ENCODE measurements around the gene HCK.

The HCK gene

DNA sequence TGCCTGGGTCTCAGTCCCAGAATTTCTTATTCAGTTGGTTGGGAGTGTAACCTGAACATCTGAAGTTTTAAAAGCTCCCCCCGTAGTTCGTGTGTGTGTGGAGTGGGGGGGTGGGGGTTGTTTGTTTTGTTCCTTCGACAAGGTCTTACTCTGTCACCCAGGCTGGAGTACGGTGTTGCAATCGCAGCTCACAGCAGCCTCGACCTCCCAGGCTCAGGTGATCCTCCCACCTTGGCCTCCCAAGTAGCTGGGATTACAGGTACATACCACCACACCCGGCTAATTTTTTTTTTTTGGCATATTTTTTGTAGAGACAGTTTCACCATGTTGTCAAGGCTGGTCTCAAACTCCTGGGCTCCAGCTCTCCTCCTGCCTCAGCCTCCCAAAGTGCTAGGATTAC lies 38.7 kb upstream of the HCK start:
- DNase-seq (ENCODE audit: low read depth) = no peak
- H3K9me3 ChIP-seq (ENCODE audit: control insufficient read depth, low read length) = no peaks in the 10 kb centered on the region
- no peak overlapping the region for H3K9ac ChIP-seq (ENCODE audit: low read length)
- peaks cover 60% of the 10 kb centered on the region for H3K27me3 ChIP-seq (replicated peaks; ENCODE audit: control insufficient read depth, insufficient read depth, low read length)
- H3K36me3 ChIP-seq (ENCODE audit: control insufficient read depth, insufficient read depth, low read length, severe bottlenecking) = no peaks in the 10 kb centered on the region
- H3K4me1 ChIP-seq (ENCODE audit: control insufficient read depth, insufficient read depth, low read length) = no peaks in the 10 kb centered on the region
- H3K4me3 ChIP-seq (ENCODE audit: low read length) = no peak overlapping the region

- DNase-seq (ENCODE audit: low read depth) = no peak
- Histone ChIP-seq H3K9ac (ENCODE audit: low read length) (no peak overlapping the region), H3K27me3 (replicated peaks; ENCODE audit: control insufficient read depth, insufficient read depth, low read length) (peaks cover 68% of the 10 kb centered on the region), H3K4me3 (ENCODE audit: low read length) (no peak overlapping the region), H3K9me3 (ENCODE audit: control insufficient read depth, low read length) (no peaks in the 10 kb centered on the region), H3K36me3 (ENCODE audit: control insufficient read depth, insufficient read depth, low read length, severe bottlenecking) (no peaks in the 10 kb centered on the region), H3K4me1 (ENCODE audit: control insufficient read depth, insufficient read depth, low read length) (no peaks in the 10 kb centered on the region)
Observed at GRCh38 chr20:32017711-32018251, 34.3 kb upstream of the HCK start.

DNA sequence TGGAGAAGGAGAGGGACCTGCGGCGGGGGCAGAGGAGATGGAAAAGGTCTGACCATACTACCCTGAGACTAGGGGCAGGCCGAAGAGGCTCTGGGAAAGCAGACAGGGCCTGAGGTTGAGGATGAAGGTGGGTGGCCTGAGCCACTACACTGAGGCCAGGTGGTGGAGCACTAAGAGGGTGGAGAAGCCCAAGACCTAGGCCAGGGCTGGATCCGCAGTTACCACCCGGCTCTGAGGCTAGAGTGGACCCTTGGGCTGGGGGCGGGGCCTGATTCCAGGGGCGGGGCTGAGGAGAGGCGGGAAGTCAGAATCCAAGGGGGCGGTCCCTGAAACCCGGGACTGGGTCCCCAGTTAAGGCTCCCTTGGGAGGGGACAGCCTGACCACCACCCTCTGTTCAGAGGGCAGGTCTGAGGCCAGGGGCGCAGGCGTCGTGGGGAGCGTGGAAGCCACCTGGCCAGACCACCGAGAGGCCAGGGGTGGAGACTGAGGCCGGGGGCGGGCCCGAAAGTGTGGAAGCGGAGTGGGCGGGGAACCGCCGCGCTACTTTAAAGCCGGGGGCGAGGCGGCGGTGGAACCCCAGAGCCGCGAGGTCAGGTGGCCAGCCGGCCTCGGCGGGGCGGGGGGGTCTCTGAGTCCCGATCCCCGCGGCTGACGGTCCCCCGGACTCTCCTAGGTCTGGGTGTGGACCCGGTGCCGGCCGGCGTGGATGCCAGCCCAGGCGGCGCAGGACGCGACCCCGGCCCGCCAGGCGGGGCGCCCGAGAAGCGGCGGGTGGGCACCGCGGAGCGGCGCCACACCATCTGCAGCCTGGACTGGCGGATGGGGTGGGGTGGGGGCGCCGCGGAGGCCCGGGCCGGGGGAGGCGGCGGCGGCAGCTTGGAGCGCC lies 33.5 kb upstream of the HCK start:
- Histone ChIP-seq H3K9ac (ENCODE audit: low read length) (no peak overlapping the region), H3K4me1 (ENCODE audit: control insufficient read depth, insufficient read depth, low read length) (no peaks in the 10 kb centered on the region), H3K36me3 (ENCODE audit: control insufficient read depth, insufficient read depth, low read length, severe bottlenecking) (no peaks in the 10 kb centered on the region), H3K27me3 (replicated peaks; ENCODE audit: control insufficient read depth, insufficient read depth, low read length) (peaks cover 69% of the 10 kb centered on the region), H3K9me3 (ENCODE audit: control insufficient read depth, low read length) (no peaks in the 10 kb centered on the region), H3K4me3 (ENCODE audit: low read length) (no peak overlapping the region)
- DNase-seq (ENCODE audit: low read depth) = no peak

- Histone ChIP-seq H3K4me1 (ENCODE audit: control insufficient read depth, insufficient read depth, low read length) (no peaks in the 10 kb centered on the region), H3K4me3 (ENCODE audit: low read length) (no peak overlapping the region), H3K27me3 (replicated peaks; ENCODE audit: control insufficient read depth, insufficient read depth, low read length) (peaks cover 70% of the 10 kb centered on the region), H3K9ac (ENCODE audit: low read length) (no peak overlapping the region), H3K36me3 (ENCODE audit: control insufficient read depth, insufficient read depth, low read length, severe bottlenecking) (no peaks in the 10 kb centered on the region), H3K9me3 (ENCODE audit: control insufficient read depth, low read length) (no peaks in the 10 kb centered on the region)
- peak; percentile 20 for DNase-seq (ENCODE audit: low read depth)
Observed at GRCh38 chr20:32019156-32019510, 32.9 kb upstream of the HCK start.

DNA sequence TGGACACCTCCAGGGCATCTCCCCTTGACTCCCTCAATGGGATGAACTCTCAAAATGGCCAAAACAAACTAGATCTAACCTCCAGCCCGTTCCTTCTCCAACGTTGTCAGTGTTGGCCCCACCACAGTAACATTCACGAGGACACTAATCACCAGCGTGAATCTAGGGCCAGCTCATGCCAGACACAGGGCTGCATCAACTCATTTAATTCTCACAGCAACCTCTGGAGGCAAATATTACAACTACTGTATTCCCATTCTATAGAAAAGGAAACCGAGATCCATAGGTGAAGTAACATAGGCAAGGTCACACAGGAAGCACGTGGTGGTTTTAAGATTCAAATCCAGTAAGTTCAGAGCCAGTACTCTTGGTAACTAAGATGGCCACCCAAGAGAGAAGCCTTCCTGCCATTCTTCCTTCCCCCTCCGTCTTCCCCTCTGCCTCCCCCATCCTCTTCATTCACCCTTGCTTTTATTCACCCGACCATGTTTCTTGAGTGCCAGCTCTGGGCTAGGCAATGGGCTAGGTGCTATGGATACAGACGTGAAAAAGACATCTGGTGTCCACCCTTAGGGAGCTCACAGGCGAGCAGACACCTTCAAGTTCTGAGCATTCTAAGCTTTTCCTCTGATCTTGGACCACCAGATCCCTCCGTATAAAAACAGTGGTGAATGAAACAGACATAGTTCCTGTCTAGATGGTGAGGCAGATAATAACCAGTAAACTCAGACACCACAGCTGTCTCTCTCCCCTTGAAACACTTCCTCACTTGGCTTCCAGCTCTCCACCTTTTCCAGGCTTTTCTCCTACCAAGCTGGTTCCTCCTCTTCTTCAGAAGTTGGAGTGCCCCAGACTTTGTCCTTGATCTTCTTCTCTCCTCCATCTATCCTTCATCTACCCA lies 32.2 kb upstream of the HCK start:
- no peak overlapping the region for H3K9ac ChIP-seq (ENCODE audit: low read length)
- H3K27me3 ChIP-seq (replicated peaks; ENCODE audit: control insufficient read depth, insufficient read depth, low read length) = peaks cover 72% of the 10 kb centered on the region
- no peaks in the 10 kb centered on the region for H3K9me3 ChIP-seq (ENCODE audit: control insufficient read depth, low read length)
- H3K36me3 ChIP-seq (ENCODE audit: control insufficient read depth, insufficient read depth, low read length, severe bottlenecking) = no peaks in the 10 kb centered on the region
- H3K4me3 ChIP-seq (ENCODE audit: low read length) = no peak overlapping the region
- DNase-seq (ENCODE audit: low read depth) = no peak
- no peaks in the 10 kb centered on the region for H3K4me1 ChIP-seq (ENCODE audit: control insufficient read depth, insufficient read depth, low read length)

DNA sequence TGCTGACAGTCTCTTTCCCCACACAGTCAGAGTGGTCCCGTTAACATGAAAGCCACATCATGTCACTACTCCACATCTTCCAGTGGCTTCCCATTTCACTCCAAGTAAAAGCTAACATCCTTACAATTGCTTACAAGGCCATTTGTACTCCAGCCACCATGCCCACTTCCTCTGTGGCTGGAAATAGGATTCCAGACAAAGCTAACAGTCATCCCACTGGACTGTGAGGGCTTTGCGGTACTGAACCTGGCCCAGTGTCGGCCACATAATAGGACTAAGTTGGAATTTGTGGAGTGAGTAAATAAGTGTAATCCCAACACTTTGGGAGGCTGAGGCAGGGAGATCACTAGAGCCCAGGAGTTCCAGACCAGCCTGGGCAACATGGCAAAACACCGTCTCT lies 31.0 kb upstream of the HCK start:
- no peaks in the 10 kb centered on the region for H3K9me3 ChIP-seq (ENCODE audit: control insufficient read depth, low read length)
- H3K4me3 ChIP-seq (ENCODE audit: low read length) = no peak overlapping the region
- H3K9ac ChIP-seq (ENCODE audit: low read length) = no peak overlapping the region
- peaks cover 72% of the 10 kb centered on the region for H3K27me3 ChIP-seq (replicated peaks; ENCODE audit: control insufficient read depth, insufficient read depth, low read length)
- H3K36me3 ChIP-seq (ENCODE audit: control insufficient read depth, insufficient read depth, low read length, severe bottlenecking) = no peaks in the 10 kb centered on the region
- DNase-seq (ENCODE audit: low read depth) = no peak
- no peaks in the 10 kb centered on the region for H3K4me1 ChIP-seq (ENCODE audit: control insufficient read depth, insufficient read depth, low read length)

DNA sequence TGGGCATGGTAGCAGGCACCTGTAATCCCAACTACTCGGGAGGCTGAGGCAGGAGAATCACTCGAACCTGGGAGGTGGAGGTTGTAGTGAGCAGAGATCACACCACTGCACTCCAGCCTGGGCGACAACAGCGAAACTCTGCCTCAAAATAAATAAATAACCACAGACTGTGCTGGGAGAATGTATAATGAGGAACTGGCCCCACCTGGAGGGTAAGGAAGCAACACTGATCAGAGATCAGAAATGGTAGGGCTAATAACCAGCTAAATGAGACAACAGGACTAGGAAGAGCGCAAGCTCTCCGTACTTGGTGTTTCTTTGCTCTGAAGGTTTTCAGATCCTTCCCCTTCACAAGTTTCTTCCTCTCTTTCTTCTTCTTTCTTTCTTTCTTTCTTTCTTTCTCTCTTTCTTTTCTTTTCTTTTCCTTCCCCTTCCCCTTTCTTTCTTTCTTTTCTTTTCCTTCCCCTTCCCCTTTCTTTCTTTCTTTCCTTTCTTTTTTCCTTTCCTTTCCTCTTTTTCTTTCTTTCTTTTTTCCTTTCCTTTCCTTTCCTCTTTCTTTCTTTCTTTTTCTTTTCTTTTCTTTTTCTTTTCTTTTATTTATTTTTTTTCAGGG lies 27.3 kb upstream of the HCK start:
- Histone ChIP-seq H3K9ac (ENCODE audit: low read length) (no peak overlapping the region), H3K27me3 (replicated peaks; ENCODE audit: control insufficient read depth, insufficient read depth, low read length) (peaks cover 85% of the 10 kb centered on the region), H3K4me1 (ENCODE audit: control insufficient read depth, insufficient read depth, low read length) (no peaks in the 10 kb centered on the region), H3K4me3 (ENCODE audit: low read length) (no peak overlapping the region), H3K9me3 (ENCODE audit: control insufficient read depth, low read length) (no peaks in the 10 kb centered on the region), H3K36me3 (ENCODE audit: control insufficient read depth, insufficient read depth, low read length, severe bottlenecking) (no peaks in the 10 kb centered on the region)
- no peak for DNase-seq (ENCODE audit: low read depth)

- no peak overlapping the region for H3K4me3 ChIP-seq (ENCODE audit: low read length)
- peaks cover 83% of the 10 kb centered on the region for H3K27me3 ChIP-seq (replicated peaks; ENCODE audit: control insufficient read depth, insufficient read depth, low read length)
- no peak overlapping the region for H3K9ac ChIP-seq (ENCODE audit: low read length)
- H3K36me3 ChIP-seq (ENCODE audit: control insufficient read depth, insufficient read depth, low read length, severe bottlenecking) = no peaks in the 10 kb centered on the region
- H3K9me3 ChIP-seq (ENCODE audit: control insufficient read depth, low read length) = no peaks in the 10 kb centered on the region
- DNase-seq (ENCODE audit: low read depth) = no peak
- peaks cover 3% of the 10 kb centered on the region for H3K4me1 ChIP-seq (ENCODE audit: control insufficient read depth, insufficient read depth, low read length)
Observed at GRCh38 chr20:32027643-32028042, 24.4 kb upstream of the HCK start.

- Histone ChIP-seq H3K36me3 (ENCODE audit: control insufficient read depth, insufficient read depth, low read length, severe bottlenecking) (no peaks in the 10 kb centered on the region), H3K27me3 (replicated peaks; ENCODE audit: control insufficient read depth, insufficient read depth, low read length) (peaks cover 85% of the 10 kb centered on the region), H3K4me3 (ENCODE audit: low read length) (no peak overlapping the region), H3K9me3 (ENCODE audit: control insufficient read depth, low read length) (no peaks in the 10 kb centered on the region), H3K4me1 (ENCODE audit: control insufficient read depth, insufficient read depth, low read length) (peaks cover 3% of the 10 kb centered on the region), H3K9ac (ENCODE audit: low read length) (no peak overlapping the region)
- DNase-seq (ENCODE audit: low read depth) = no peak
Observed at GRCh38 chr20:32028647-32029372, 23.2 kb upstream of the HCK start.

DNA sequence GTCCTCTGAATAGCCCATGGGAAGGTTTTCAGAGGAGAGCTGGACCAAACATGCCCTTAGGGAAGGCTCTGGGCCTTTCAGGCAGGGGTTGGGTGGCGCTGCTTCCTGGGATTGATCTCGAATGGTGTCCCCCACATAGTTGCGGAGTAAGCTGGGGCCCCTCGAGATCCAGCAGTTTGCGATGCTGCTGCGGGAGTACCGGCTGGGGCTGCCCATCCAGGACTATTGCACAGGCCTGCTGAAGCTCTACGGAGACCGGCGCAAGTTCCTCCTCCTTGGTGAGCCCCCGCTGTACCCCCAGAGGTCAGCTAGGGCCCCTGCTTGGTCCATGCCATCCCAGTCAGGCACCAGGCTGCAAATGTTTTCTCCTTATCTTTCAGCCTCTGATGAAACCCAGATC lies 22.5 kb upstream of the HCK start:
- Histone ChIP-seq H3K4me1 (ENCODE audit: control insufficient read depth, insufficient read depth, low read length) (peaks cover 6% of the 10 kb centered on the region), H3K4me3 (ENCODE audit: low read length) (no peak overlapping the region), H3K27me3 (replicated peaks; ENCODE audit: control insufficient read depth, insufficient read depth, low read length) (peaks cover 87% of the 10 kb centered on the region), H3K36me3 (ENCODE audit: control insufficient read depth, insufficient read depth, low read length, severe bottlenecking) (no peaks in the 10 kb centered on the region), H3K9me3 (ENCODE audit: control insufficient read depth, low read length) (no peaks in the 10 kb centered on the region), H3K9ac (ENCODE audit: low read length) (no peak overlapping the region)
- no peak for DNase-seq (ENCODE audit: low read depth)
